GM12801 (cell line): ENCODE results near the gene CCDC92.

ENCODE experiments used
- CTCF ChIP-seq: IDR thresholded peaks from one replicate; pipeline ENCODE4 v1.5.1; 2011; ENCODE audit warnings: control low read depth; ENCODE audit not compliant: insufficient read length; ENCODE audit errors: extremely low read depth

The CCDC92 gene

GRCh38 chr12:123951467-123951866, 21.2 kb downstream of the CCDC92 start:
- no peak for TF ChIP-seq CTCF

GRCh38 chr12:123950476-123951349, 21.9 kb downstream of the CCDC92 start:
- no peak for TF ChIP-seq CTCF

GRCh38 chr12:123949770-123950165, 22.9 kb downstream of the CCDC92 start:
- TF ChIP-seq CTCF, result no peak

GRCh38 chr12:123948796-123949769, 23.5 kb downstream of the CCDC92 start:
- no peak for TF ChIP-seq CTCF

GRCh38 chr12:123948401-123948795, 24.2 kb downstream of the CCDC92 start:
- TF ChIP-seq CTCF, result no peak

GRCh38 chr12:123946152-123946515, 26.5 kb downstream of the CCDC92 start:
- TF ChIP-seq CTCF, result no peak
